ENCODE data around the gene RPS6KL1. TPM values are rescaled to one million over a fixed set of nuclear protein-coding genes. Genes with fewer than 3 reads are reported as not detected.

Gene RPS6KL1
- total RNA-seq, 1 donor from 2014 or later: 2.0 TPM

DNA sequence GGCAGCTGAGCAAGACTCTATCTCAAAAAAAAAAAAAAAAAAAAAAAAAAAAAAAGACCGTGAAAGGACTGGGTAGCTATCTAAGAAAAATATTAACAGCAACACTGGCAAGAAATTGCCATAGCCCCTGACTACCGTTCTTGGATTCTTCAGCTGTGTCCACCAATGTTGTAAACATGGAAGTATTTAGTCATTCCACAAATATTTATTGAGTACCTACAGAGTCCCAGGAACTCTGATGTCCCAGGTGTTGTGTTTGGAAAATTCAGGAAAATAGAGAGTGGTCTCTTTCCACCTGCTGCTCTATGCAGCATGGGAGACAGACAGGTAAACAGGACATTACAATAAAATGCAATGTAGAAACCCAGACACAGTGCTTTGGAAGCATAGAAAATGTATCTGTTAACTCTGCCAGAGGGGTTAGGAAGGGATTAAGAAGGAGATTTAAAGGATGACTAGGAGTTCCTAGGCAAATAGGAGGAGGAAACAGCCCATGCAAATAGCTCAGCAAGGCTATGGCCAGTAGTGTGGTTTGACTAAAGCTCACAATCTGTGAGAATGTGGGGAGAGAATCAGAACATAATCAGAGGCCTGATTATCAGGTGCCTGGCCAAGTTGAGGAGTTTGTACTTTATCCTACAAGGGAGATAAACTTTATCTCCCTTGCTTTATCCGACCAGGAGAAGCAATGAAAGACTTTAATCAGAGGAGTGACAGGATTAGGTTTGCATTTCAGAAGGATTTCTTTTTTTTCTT, 43.5 kb downstream of the RPS6KL1 start:
- DNase-seq: no peak

DNA sequence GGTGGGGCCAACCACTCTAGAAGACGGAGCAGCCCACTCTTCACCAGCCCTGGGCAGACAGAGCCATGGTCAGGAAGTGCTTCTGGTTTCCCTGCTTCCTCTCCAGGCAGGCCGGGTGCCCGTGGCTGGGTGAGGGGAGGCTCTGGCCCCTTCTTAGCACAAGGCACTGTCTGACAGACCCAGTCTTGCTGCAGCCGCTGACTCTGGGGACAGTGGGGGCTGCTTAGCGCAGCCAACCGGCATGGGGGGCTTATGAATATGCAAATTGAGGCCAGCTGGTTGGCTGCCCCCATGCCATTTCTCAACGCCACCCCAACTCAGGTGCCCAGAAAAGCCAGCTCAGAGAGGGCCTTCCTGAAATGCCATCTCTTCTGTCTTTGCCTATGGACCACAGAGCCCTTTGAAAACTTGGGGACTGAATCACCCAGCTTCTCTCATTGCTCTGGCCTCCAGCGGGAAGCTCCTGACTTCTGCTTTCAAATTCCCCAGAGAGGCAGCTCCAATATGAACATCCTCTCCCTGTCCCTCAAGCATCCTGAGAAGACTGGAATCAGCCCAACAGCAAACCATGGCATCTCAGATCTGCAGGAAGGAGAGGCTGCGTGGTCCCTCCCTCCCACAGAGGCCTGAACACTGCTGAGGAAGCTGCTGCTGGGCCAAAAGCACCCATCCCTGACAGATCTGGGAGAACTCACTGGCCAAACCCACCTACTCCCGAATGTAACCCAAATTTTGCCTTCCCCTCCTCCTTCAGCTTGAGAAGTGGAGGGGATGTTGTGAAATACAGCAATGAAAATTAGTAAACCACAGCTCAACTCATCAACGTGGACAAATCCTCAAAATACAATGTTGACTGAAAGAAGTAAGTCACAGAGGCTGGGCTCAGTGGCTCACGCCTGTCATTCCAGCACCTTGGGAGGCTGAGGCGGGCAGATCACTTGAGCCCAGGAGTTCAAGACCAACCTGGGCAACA, 46.8 kb downstream of the RPS6KL1 start, which contains the start of gene PROX2:
PROX2 (minus strand) TSS at position 205 of the 973 bp plus-strand sequence. CDS start 12,311 bp downstream, outside the sequence.
- intact Hi-C loops (cut with DNase I): no loop called here
- Histone ChIP-seq H3K4me1 (peaks cover 12% of the 10 kb centered on the region), H3K9me3 (no peaks in the 10 kb centered on the region), H3K27me3 (ENCODE audit: low read depth) (no peaks in the 10 kb centered on the region), H3K36me3 (no peaks in the 10 kb centered on the region), H3K27ac (no peak within 1 kb of the TSS), H3K4me3 (no peak within 1 kb of the TSS)
- TF ChIP-seq, protein P1, sequence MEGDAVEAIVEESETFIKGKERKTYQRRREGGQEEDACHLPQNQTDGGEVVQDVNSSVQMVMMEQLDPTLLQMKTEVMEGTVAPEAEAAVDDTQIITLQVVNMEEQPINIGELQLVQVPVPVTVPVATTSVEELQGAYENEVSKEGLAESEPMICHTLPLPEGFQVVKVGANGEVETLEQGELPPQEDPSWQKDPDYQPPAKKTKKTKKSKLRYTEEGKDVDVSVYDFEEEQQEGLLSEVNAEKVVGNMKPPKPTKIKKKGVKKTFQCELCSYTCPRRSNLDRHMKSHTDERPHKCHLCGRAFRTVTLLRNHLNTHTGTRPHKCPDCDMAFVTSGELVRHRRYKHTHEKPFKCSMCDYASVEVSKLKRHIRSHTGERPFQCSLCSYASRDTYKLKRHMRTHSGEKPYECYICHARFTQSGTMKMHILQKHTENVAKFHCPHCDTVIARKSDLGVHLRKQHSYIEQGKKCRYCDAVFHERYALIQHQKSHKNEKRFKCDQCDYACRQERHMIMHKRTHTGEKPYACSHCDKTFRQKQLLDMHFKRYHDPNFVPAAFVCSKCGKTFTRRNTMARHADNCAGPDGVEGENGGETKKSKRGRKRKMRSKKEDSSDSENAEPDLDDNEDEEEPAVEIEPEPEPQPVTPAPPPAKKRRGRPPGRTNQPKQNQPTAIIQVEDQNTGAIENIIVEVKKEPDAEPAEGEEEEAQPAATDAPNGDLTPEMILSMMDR (IDR thresholded peaks at IDR 0.05): no peak
- DNase-seq (no peak), ATAC-seq (no peak)

More for the DNA sequence above, 43.5 kb downstream of the RPS6KL1 start:
- H3K4me1 ChIP-seq: peaks cover 37% of the 10 kb centered on the region
- no peak for ATAC-seq
- H3K36me3 ChIP-seq: peaks cover 7% of the 10 kb centered on the region
- H3K27ac ChIP-seq: no peak overlapping the region
- TF ChIP-seq, protein P1 (IDR thresholded peaks at IDR 0.05): no peak
- H3K27me3 ChIP-seq (ENCODE audit: low read depth): no peaks in the 10 kb centered on the region
- no peaks in the 10 kb centered on the region for H3K9me3 ChIP-seq
- intact Hi-C loops (cut with DNase I): no loop called here
- no peak overlapping the region for H3K4me3 ChIP-seq

DNA sequence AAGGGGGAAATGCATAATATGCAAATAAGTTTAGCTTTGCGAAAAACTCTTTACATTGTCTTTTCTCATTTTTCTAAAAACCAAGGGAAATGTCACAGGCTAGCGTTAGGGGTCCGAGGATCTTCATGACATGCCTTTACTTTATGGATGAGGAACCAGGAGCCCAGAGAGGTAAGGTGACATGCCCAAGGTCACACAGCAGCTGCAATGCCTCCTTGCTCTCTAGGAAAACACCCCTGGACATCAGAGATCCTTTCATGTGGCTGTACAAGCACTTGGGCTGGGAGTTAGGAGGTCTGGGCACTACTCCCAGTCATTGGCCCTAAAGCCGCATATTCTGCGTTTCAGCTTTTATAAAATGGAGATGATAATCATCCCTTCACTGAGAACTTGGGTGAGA, 47.9 kb downstream of the RPS6KL1 start:
- TF ChIP-seq, protein P1 (IDR thresholded peaks at IDR 0.05): no peak
- Histone ChIP-seq H3K27ac (no peak overlapping the region), H3K36me3 (no peaks in the 10 kb centered on the region), H3K9me3 (no peaks in the 10 kb centered on the region), H3K4me3 (no peak overlapping the region), H3K27me3 (ENCODE audit: low read depth) (no peaks in the 10 kb centered on the region), H3K4me1 (peaks cover 8% of the 10 kb centered on the region)
- ATAC-seq: no peak
- intact Hi-C loops (cut with DNase I): no loop called here
- no peak for DNase-seq

DNA sequence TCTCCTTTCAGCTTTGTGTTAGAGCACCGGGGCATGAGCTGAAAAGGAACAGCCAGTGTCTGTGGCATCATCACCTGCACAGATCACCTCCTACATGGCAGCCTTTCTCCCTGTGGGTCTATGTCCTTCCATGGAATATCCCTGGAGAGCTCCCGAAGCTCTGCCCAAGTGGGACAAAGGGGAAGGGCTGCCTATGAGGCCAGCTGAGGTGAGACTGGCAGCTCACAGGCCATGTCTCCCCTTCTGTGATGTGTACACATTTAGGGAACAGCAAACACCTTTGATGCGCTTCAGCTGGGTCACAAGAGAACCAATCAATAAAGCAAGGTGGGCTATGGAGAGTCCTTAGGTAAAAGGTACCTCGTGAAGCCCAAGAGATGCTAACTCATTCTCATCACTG, 51.2 kb downstream of the RPS6KL1 start:
- DNase-seq (no peak), ATAC-seq (no peak)
- peaks cover 8% of the 10 kb centered on the region for H3K4me1 ChIP-seq
- TF ChIP-seq, protein P1 (IDR thresholded peaks at IDR 0.05): no peak
- intact Hi-C loops (cut with DNase I): no loop called here
- H3K4me3 ChIP-seq: no peak overlapping the region
- H3K27ac ChIP-seq: no peak overlapping the region
- H3K27me3 ChIP-seq (ENCODE audit: low read depth): no peaks in the 10 kb centered on the region
- H3K36me3 ChIP-seq: no peaks in the 10 kb centered on the region
- no peaks in the 10 kb centered on the region for H3K9me3 ChIP-seq

DNA sequence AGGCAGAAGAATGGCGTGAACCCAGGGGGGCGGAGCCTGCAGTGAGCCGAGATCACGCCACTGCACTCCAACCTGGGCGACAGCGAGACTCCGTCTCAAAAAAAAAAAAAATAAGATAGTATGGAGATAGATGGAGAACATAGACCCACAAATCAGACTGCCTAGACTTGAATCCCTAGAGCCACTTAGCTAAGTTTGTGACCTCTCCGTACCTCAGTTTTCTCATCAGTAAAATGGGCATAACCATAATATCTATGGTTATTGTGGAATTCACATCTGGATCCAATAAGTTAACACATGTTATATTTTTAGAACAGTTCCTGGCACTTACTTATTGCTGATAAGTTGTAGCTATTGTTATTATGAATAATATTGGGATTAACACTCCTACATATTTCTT, 54.3 kb downstream of the RPS6KL1 start:
- Histone ChIP-seq H3K36me3 (no peaks in the 10 kb centered on the region), H3K4me3 (no peak overlapping the region), H3K4me1 (peaks cover 2% of the 10 kb centered on the region), H3K27ac (no peak overlapping the region), H3K9me3 (no peaks in the 10 kb centered on the region), H3K27me3 (ENCODE audit: low read depth) (no peaks in the 10 kb centered on the region)
- TF ChIP-seq, protein P1 (IDR thresholded peaks at IDR 0.05): no peak
- intact Hi-C loops (cut with DNase I): no loop called here
- no peak for ATAC-seq
- DNase-seq: no peak
